H1 (cell line): Measurements from ENCODE around the gene OR52B6. TPM values are rescaled to one million over a fixed set of nuclear protein-coding genes. Genes with fewer than 3 reads are reported as not detected.
A peak's percentile ranks its signal among the peaks of the same experiment; 100 is the strongest.

ENCODE experiments used
- CTCF ChIA-PET: fragments of 300-600 bp; sonication (Branson Sonifier 250); formaldehyde crosslinking; loops from one replicate; lab custom pipeline; 2021; ENCODE audit not compliant: partially characterized antibody; lab: Charles Lee
- POLR2A ChIA-PET: fragments of 300-600 bp; sonication (Branson Sonifier 250); formaldehyde crosslinking; loops from one replicate; lab custom pipeline; 2021; ENCODE audit warnings: inconsistent platforms; ENCODE audit not compliant: partially characterized antibody; lab: Charles Lee
- DNase-seq, 2 experiments: peaks; one replicate each; pipeline versions ENCODE4 v3.0.0 to v3.0.0-alpha.2; 2010 to 2022; ENCODE audit warnings: low spot score in 2 of 2, low read depth in 1 of 2, mixed read lengths in 1 of 2
- FAIRE-seq: peaks from 2 replicates; lab custom pipeline; 2011; peaks lifted over from hg19 to GRCh38; lab: Jason Lieb, UNC
- H2AFZ ChIP-seq: 2 replicates; pipeline ENCODE4 v1.8.1; 2012; ENCODE audit warnings: low read length, inconsistent platforms
- H2AK5ac ChIP-seq: 2 replicates; pipeline ENCODE4 v1.6.1; 2013; ENCODE audit warnings: low read depth, low read length
- H2BK120ac ChIP-seq: replicated peaks from 2 replicates; pipeline ENCODE3; 2013; ENCODE audit warnings: low read depth, low read length, inconsistent platforms
- H2BK12ac ChIP-seq: 2 replicates; pipeline ENCODE4 v1.6.1; 2013; ENCODE audit warnings: low read depth, low read length
- H2BK15ac ChIP-seq: 2 replicates; pipeline ENCODE4 v1.6.1; 2013; ENCODE audit warnings: low read length
- H2BK20ac ChIP-seq: 2 replicates; pipeline ENCODE4 v1.6.1; 2013; ENCODE audit warnings: low read length
- H2BK5ac ChIP-seq: 2 replicates; pipeline ENCODE4 v1.6.1; 2013; ENCODE audit warnings: low read depth, low read length
- H3K14ac ChIP-seq: 2 replicates; pipeline ENCODE4 v1.6.1; 2013; ENCODE audit warnings: inconsistent platforms; ENCODE audit not compliant: insufficient read length
- H3K18ac ChIP-seq: 2 replicates; pipeline ENCODE4 v1.6.1; 2013; ENCODE audit warnings: low read length; ENCODE audit errors: extremely low read depth
- H3K23ac ChIP-seq: 2 replicates; pipeline ENCODE4 v1.6.1; 2013; ENCODE audit warnings: inconsistent platforms; ENCODE audit not compliant: insufficient read length
- H3K23me2 ChIP-seq: 2 replicates; pipeline ENCODE4 v1.6.1; 2013; ENCODE audit warnings: low read depth, low read length
- H3K27ac ChIP-seq: 2 replicates; pipeline ENCODE4 v1.6.1; 2011; ENCODE audit warnings: low read depth, low read length, inconsistent platforms
- H3K27me3 ChIP-seq, 4 experiments: replicated peaks in 1 of 4; 1 replicate in 1 of 4; 2 replicates in 3 of 4; pipeline versions ENCODE4 v1.6.1 to v1.8.1; 2011 to 2013; ENCODE audit warnings: low read length in 3 of 4, mild to moderate bottlenecking in 3 of 4, inconsistent platforms in 2 of 4, mixed read lengths in 2 of 4, moderate library complexity in 1 of 4; ENCODE audit not compliant: control insufficient read depth in 3 of 4, insufficient read depth in 3 of 4; ENCODE audit errors: extremely low read depth in 1 of 4
- H3K36me3 ChIP-seq, 4 experiments: 2 replicates each; pipeline versions ENCODE4 v1.6.1 to v1.8.1; 2011 to 2013; ENCODE audit warnings: mild to moderate bottlenecking in 4 of 4, low read length in 3 of 4, moderate library complexity in 2 of 4, control low read depth in 1 of 4, inconsistent platforms in 1 of 4; ENCODE audit not compliant: insufficient read depth in 4 of 4, control insufficient read depth in 2 of 4
- H3K4ac ChIP-seq: replicated peaks from 2 replicates; pipeline ENCODE3; 2013; ENCODE audit warnings: low read length, low read depth, mixed read lengths, inconsistent platforms; ENCODE audit not compliant: insufficient read length
- H3K4me1 ChIP-seq, 4 experiments: replicated peaks in 1 of 4; 1 replicate in 1 of 4; 2 replicates in 3 of 4; pipeline versions ENCODE4 v1.6.1 to v1.8.1; 2011 to 2013; ENCODE audit warnings: low read length in 3 of 4, inconsistent platforms in 2 of 4, mixed read lengths in 1 of 4; ENCODE audit not compliant: insufficient read depth in 4 of 4, control insufficient read depth in 3 of 4
- H3K4me2 ChIP-seq, 2 experiments: 2 replicates each; pipeline versions ENCODE4 v1.6.1 to v1.8.1; 2011 to 2013; ENCODE audit warnings: low read depth in 2 of 2, low read length in 2 of 2, control low read depth in 1 of 2, inconsistent platforms in 1 of 2, mild to moderate bottlenecking in 1 of 2; ENCODE audit not compliant: insufficient read depth in 1 of 2
- H3K4me3 ChIP-seq, 4 experiments: fragments of 200-600, 300-600 bp in 1 of 4; sonication (generic), shearing (Covaris generic), sonication (Bioruptor Twin) in 1 of 4; 2 replicates each; pipeline versions ENCODE4 v1.5.1 to v1.8.1; 2011 to 2016; ENCODE audit warnings: low read length in 4 of 4, low read depth in 3 of 4, control low read depth in 2 of 4, inconsistent platforms in 2 of 4, mild to moderate bottlenecking in 2 of 4, mixed read lengths in 1 of 4, moderate library complexity in 1 of 4; ENCODE audit not compliant: insufficient read depth in 2 of 4; ENCODE audit errors: extremely low read depth in 1 of 4
- H3K56ac ChIP-seq: replicated peaks from 2 replicates; pipeline ENCODE3; 2013; ENCODE audit warnings: low read depth, mild to moderate bottlenecking, mixed read lengths, low read length, inconsistent platforms; ENCODE audit not compliant: insufficient read length
- H3K79me1 ChIP-seq: 2 replicates; pipeline ENCODE4 v1.6.1; 2013; ENCODE audit warnings: low read depth, low read length, control low read depth
- H3K79me2 ChIP-seq, 2 experiments: 2 replicates each; pipeline versions ENCODE4 v1.6.1 to v1.8.1; 2012 to 2013; ENCODE audit warnings: low read length in 2 of 2, mild to moderate bottlenecking in 2 of 2, inconsistent platforms in 1 of 2; ENCODE audit not compliant: insufficient read depth in 2 of 2, control insufficient read depth in 1 of 2
- H3K9ac ChIP-seq, 4 experiments: replicated peaks in 1 of 4; 1 replicate in 1 of 4; 2 replicates in 3 of 4; pipeline versions ENCODE4 v1.6.1 to v1.8.1; 2011 to 2013; ENCODE audit warnings: low read depth in 3 of 4, low read length in 3 of 4, control low read depth in 2 of 4, mild to moderate bottlenecking in 2 of 4, moderate library complexity in 2 of 4, inconsistent platforms in 1 of 4; ENCODE audit errors: extremely low read depth in 1 of 4
- H3K9me3 ChIP-seq, 2 experiments: 2 replicates each; pipeline versions ENCODE4 v1.6.1 to v1.8.1; 2012 to 2013; ENCODE audit warnings: mild to moderate bottlenecking in 2 of 2, moderate library complexity in 2 of 2, control low read depth in 1 of 2, inconsistent platforms in 1 of 2, low read depth in 1 of 2, low read length in 1 of 2, mixed read lengths in 1 of 2; ENCODE audit not compliant: insufficient read depth in 2 of 2
- H4K20me1 ChIP-seq, 2 experiments: replicated peaks in 1 of 2; 2 replicates each; pipeline versions ENCODE3 to v1.8.1; 2011 to 2013; ENCODE audit warnings: inconsistent platforms in 2 of 2, low read length in 2 of 2, mild to moderate bottlenecking in 1 of 2; ENCODE audit not compliant: insufficient read depth in 2 of 2, control insufficient read depth in 1 of 2
- H4K5ac ChIP-seq: 2 replicates; pipeline ENCODE4 v1.6.1; 2013; ENCODE audit warnings: low read length, low read depth, mixed read lengths, inconsistent platforms; ENCODE audit not compliant: insufficient read length
- H4K8ac ChIP-seq: 2 replicates; pipeline ENCODE4 v1.8.0; 2013; ENCODE audit warnings: mild to moderate bottlenecking, moderate library complexity, low read length, inconsistent platforms; ENCODE audit not compliant: insufficient read depth; ENCODE audit errors: extremely low read depth
- H4K91ac ChIP-seq: replicated peaks from 2 replicates; pipeline ENCODE3; 2013; ENCODE audit warnings: low read length, mixed read lengths, inconsistent platforms; ENCODE audit not compliant: insufficient read length
- CBX5 ChIP-seq: fragments of 300-800, 300-1000 bp; sonication (generic); IDR thresholded peaks from 2 replicates; pipeline ENCODE4 v1.7.1; 2016; ENCODE audit warnings: antibody characterized with exemption, low read length, low read depth
- CBX8 ChIP-seq: fragments of 300-800, 300-1000 bp; sonication (generic); IDR thresholded peaks from 2 replicates; pipeline ENCODE4 v1.7.1; 2016; ENCODE audit warnings: low read depth, low read length, borderline replicate concordance
- CHD1 ChIP-seq: IDR thresholded peaks from 2 replicates; pipeline ENCODE4 v1.6.1; 2012; ENCODE audit warnings: low read depth, low read length, improper control_type of control experiment
- CHD2 ChIP-seq: IDR thresholded peaks from 2 replicates; pipeline ENCODE4 v1.6.1; 2012; ENCODE audit warnings: low read length, improper control_type of control experiment
- EZH2 ChIP-seq: fragments of 200-600 bp; sonication (generic); IDR thresholded peaks from 2 replicates; pipeline ENCODE4 v1.7.1; 2012; ENCODE audit warnings: low read depth, mild to moderate bottlenecking, moderate library complexity, low read length, inconsistent platforms; ENCODE audit not compliant: severe bottlenecking
- JUND ChIP-seq: IDR thresholded peaks from 2 replicates; pipeline ENCODE4 v1.6.1; 2011; ENCODE audit warnings: mild to moderate bottlenecking, improper control_type of control experiment, low read length
- KDM1A ChIP-seq: fragments of 200-600, 300-600 bp; sonication (generic); IDR thresholded peaks from 2 replicates; pipeline ENCODE4 v1.7.1; 2016; ENCODE audit warnings: mild to moderate bottlenecking, low read length, borderline replicate concordance
- NANOG ChIP-seq: IDR thresholded peaks from 2 replicates; pipeline ENCODE4 v1.6.1; 2011; ENCODE audit warnings: low read length, low read depth, mild to moderate bottlenecking, inconsistent platforms; ENCODE audit not compliant: insufficient read depth, poor library complexity, severe bottlenecking
- POU5F1 ChIP-seq: IDR thresholded peaks from 2 replicates; pipeline ENCODE4 v1.6.1; 2011; ENCODE audit warnings: low read depth, mild to moderate bottlenecking, low read length, moderate library complexity
- RBBP5 ChIP-seq: IDR thresholded peaks from 2 replicates; pipeline ENCODE4 v1.7.1; 2012; ENCODE audit warnings: low read depth, mild to moderate bottlenecking, inconsistent platforms, low read length, moderate library complexity, borderline replicate concordance
- SP4 ChIP-seq: IDR thresholded peaks from 2 replicates; pipeline ENCODE4 v1.6.1; 2012; ENCODE audit warnings: low read length, inconsistent platforms
- WGBS, 2 experiments: shearing (Covaris generic) in 1 of 2; methylation state at CpG; one replicate each; pipeline versions ENCODE4 v1.1.6 to v1.1.7; 2013 to 2015; ENCODE audit warnings: low lambda C conversion rate in 2 of 2, mixed read lengths in 2 of 2, inconsistent platforms in 1 of 2, low coverage in 1 of 2, missing lambda C conversion rate in 1 of 2; ENCODE audit not compliant: insufficient replicate concordance in 2 of 2, insufficient coverage in 1 of 2, insufficient read length in 1 of 2; ENCODE audit errors: extremely low coverage in 1 of 2, missing lambda C conversion rate in 1 of 2; 5-methylcytosine and 5-hydroxymethylcytosine counted together
- polyA plus RNA-seq, 7 experiments: library from polyadenylated mRNA; depleted of rRNA in 3 of 7; stranded (reverse) in 5 of 7; unstranded in 2 of 7; fragments of >200 nt in 5 of 7; fragments of 200-250 nt in 2 of 7; gene quantifications; 1 replicate in 5 of 7; 2 replicates in 1 of 7; 4 replicates in 1 of 7; pipeline versions ENCODE4 v1.2.1 to v1.2.3, GENCODE V29; 2011 to 2013; ENCODE audit warnings: missing spikeins in 2 of 7, mixed read lengths in 2 of 7
- total RNA-seq: library from RNA; stranded (reverse); fragmentation: NEBNext Ultra II Directional; extraction: Animal tissue kit (Norgen Biotek cat#: 25700); gene quantifications from 2 replicates; pipeline ENCODE4 v1.2.1, GENCODE V29; 2021

Gene OR52B6
- total and polyA plus RNA-seq, 2 of the 8 experiments (the other 6 are each of a cell fraction or from before 2014, with no cell fraction given), result not detected

GRCh38 chr11:5575152-5575551 lies 5.5 kb upstream of the OR52B6 start:
- Histone ChIP-seq H4K8ac (no peak overlapping the region), H2BK12ac (no peak overlapping the region), H3K9me3 (no peaks in the 10 kb centered on the region), H3K9ac (no peak overlapping the region), H3K4me2 (no peak overlapping the region), H3K14ac (no peak overlapping the region), H3K79me1 (no peaks in the 10 kb centered on the region), H3K23me2 (no peaks in the 10 kb centered on the region), H3K27me3 (no peaks in the 10 kb centered on the region), H2BK20ac (no peak overlapping the region), H3K56ac (no peak overlapping the region), H3K23ac (no peak overlapping the region), H2BK120ac (no peak overlapping the region), H3K4me1 (no peaks in the 10 kb centered on the region), H2AK5ac (no peak overlapping the region), H3K4ac (no peak overlapping the region), H3K36me3 (no peaks in the 10 kb centered on the region), H3K27ac (no peak overlapping the region), H4K5ac (no peak overlapping the region), H3K18ac (no peak overlapping the region), H4K91ac (no peak overlapping the region), H2BK15ac (no peak overlapping the region), H3K4me3 (no peak overlapping the region), H4K20me1 (no peaks in the 10 kb centered on the region), H2BK5ac (no peak overlapping the region), H2AFZ (0 out of 2 replicates have a peak overlapping the region, but pooled peaks have one; percentile 24), H3K79me2 (no peaks in the 10 kb centered on the region)
- 72% methylated on average over 4 of the region's 4 CpGs; no CpG with 5 or more reads in 1 of the 2 experiments for WGBS, 2 experiments
- FAIRE-seq (no peak), DNase-seq (no peak)
- POLR2A ChIA-PET, result no interaction called here
- no peak for TF ChIP-seq CHD2
- no peak for TF ChIP-seq CBX8
- no peak for TF ChIP-seq SP4
- no peak for TF ChIP-seq CBX5
- TF ChIP-seq KDM1A, result no peak
- no peak for TF ChIP-seq POU5F1
- TF ChIP-seq JUND, result no peak
- no peak for TF ChIP-seq RBBP5
- no peak for TF ChIP-seq NANOG
- no peak for TF ChIP-seq CHD1
- no peak for TF ChIP-seq EZH2
- CTCF ChIA-PET, result interaction anchor here (0.8 kb wide), 1 partner anchor 12 kb away, joined by 3 read pairs; no protein-coding TSS in a partner anchor
